Suprapubic skin (tissue), 4 donors: ENCODE data around the gene RBM4B.

Experiments used
- CTCF ChIP-seq, 2 donors: fragments of 200-600 bp in 1 of 2; fragments of 450-650 bp in 1 of 2; sonication (generic) in 1 of 2; IDR thresholded peaks; one replicate each; pipeline ENCODE4 v1.5.1; 2016 to 2019; ENCODE audit warnings: antibody characterized with exemption in 2 of 2, mild to moderate bottlenecking in 1 of 2, moderate library complexity in 1 of 2
- POLR2A ChIP-seq, 2 donors: fragments of 450-650 bp; IDR thresholded peaks; one replicate each; pipeline ENCODE4 v1.6.1; 2017; ENCODE audit warnings: antibody characterized with exemption in 2 of 2, mild to moderate bottlenecking in 2 of 2, moderate library complexity in 2 of 2
- POLR2AphosphoS5 ChIP-seq, 3 donors: sonication (generic); formaldehyde crosslinking; IDR thresholded peaks; one replicate each; pipeline ENCODE4 v1.6.1; 2017; ENCODE audit warnings: antibody characterized with exemption in 3 of 3

DNA sequence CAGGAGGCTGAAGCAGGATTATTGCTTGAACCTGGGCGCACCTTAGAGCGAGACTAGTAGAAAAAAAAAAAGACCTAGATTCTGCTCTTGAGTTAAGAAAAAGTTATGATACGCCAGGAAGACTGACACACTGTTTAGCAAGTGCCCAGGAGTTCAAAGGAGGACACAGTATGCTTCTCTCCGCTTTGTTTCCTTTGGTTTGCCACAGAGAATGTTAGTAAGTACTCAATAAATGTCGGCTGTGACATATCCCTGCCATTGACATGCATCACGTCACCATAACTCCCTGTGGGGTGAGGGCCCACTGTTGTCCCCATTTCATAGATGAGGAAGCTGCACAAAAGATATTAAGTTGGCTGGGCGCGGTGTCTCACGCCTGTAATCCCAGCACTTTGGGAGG lies 44.3 kb upstream of the RBM4B start:
- TF ChIP-seq CTCF (IDR thresholded peaks at IDR 0.05) (no peak), POLR2A (IDR thresholded peaks at IDR 0.05) (no peak), POLR2AphosphoS5 (IDR thresholded peaks at IDR 0.05) (no peak)
